A549 (cell line): ENCODE measurements around the gene LCAT. TPM values are rescaled to one million over a fixed set of nuclear protein-coding genes. Genes with fewer than 3 reads are reported as not detected.

Source experiments
- ATAC-seq, 2 experiments: fragments of 200-7000 bp in 1 of 2; fragments of >200 bp in 1 of 2; cut with Nextera tagmentation in 1 of 2; cut with Tn5 transposase in 1 of 2; 3 replicates each; pipeline versions ENCODE4 v1.8.0 to v1.9.1; 2018 to 2020; ENCODE audit warnings: mild to moderate bottlenecking in 1 of 2, moderate library complexity in 1 of 2
- CTCF ChIA-PET: fragments of 300-600 bp; sonication (Branson Sonifier 250); formaldehyde crosslinking; extraction: SDS; loops from one replicate; lab custom pipeline; 2021; ENCODE audit warnings: antibody characterized with exemption, inconsistent platforms; lab: Yijun Ruan, JAX
- POLR2A ChIA-PET: fragments of 350-600 bp; formaldehyde crosslinking; extraction: SDS; loops from one replicate; lab custom pipeline; 2021; ENCODE audit warnings: antibody characterized with exemption, inconsistent platforms; lab: Yijun Ruan, JAX
- DNase-seq, 2 experiments: peaks; one replicate each; pipeline versions ENCODE4 v3.0.0 to v3.0.0-alpha.2; 2011 to 2016; ENCODE audit warnings: low read depth in 1 of 2, low spot score in 1 of 2
- FAIRE-seq: peaks from 2 replicates; lab custom pipeline; 2011; peaks lifted over from hg19 to GRCh38; lab: Jason Lieb, UNC
- H3K27ac ChIP-seq, 2 experiments: fragments of >200 bp; sonication (Bioruptor Twin); formaldehyde crosslinking; 3 replicates each; pipeline ENCODE4 v1.5.1; 2016 to 2017
- H3K4me1 ChIP-seq: fragments of >200 bp; sonication (Bioruptor Twin); formaldehyde crosslinking; 3 replicates; pipeline ENCODE4 v1.6.1; 2016
- H3K4me2 ChIP-seq: fragments of >200 bp; sonication (Bioruptor Twin); formaldehyde crosslinking; 3 replicates; pipeline ENCODE4 v1.6.1; 2016
- H3K4me3 ChIP-seq: fragments of >200 bp; sonication (Bioruptor Twin); formaldehyde crosslinking; 3 replicates; pipeline ENCODE4 v1.5.1; 2016
- H3K9me3 ChIP-seq: fragments of >200 bp; sonication (Bioruptor Twin); formaldehyde crosslinking; 3 replicates; pipeline ENCODE4 v1.6.1; 2016
- CBX8 ChIP-seq: fragments of 200-600 bp; sonication (generic); IDR thresholded peaks from 2 replicates; pipeline ENCODE4 v1.6.1; 2016
- CHD2 ChIP-seq: fragments of 150-350 bp; IDR thresholded peaks from 2 replicates; pipeline ENCODE4 v1.6.1; 2014; ENCODE audit warnings: low read length; ENCODE audit not compliant: partially characterized antibody
- FOSL2 ChIP-seq, 2 experiments: fragments of 450-650 bp in 1 of 2; fragments of >200 bp in 1 of 2; sonication (Bioruptor Twin) in 1 of 2; formaldehyde crosslinking; IDR thresholded peaks; 2 replicates each; pipeline versions ENCODE4 v1.5.0 to v1.6.1; 2016 to 2020; ENCODE audit warnings: mild to moderate bottlenecking in 1 of 2, moderate library complexity in 1 of 2
- GATA3 ChIP-seq: IDR thresholded peaks from 2 replicates; pipeline ENCODE4 v1.6.1; 2012; ENCODE audit warnings: borderline replicate concordance
- HDAC2 ChIP-seq: fragments of 200-600 bp; sonication (generic); IDR thresholded peaks from 2 replicates; pipeline ENCODE4 v1.6.1; 2016
- HEYL ChIP-seq: fragments of 250-450 bp; sonication (Bioruptor Pico); IDR thresholded peaks from 2 replicates; pipeline ENCODE4 v1.8.0; 2021; ENCODE audit warnings: mild to moderate bottlenecking, moderate library complexity
- HOXA7 ChIP-seq: fragments of 250-450 bp; sonication (Bioruptor Pico); IDR thresholded peaks from 2 replicates; pipeline ENCODE4 v1.5.0; 2020; ENCODE audit warnings: mild to moderate bottlenecking, moderate library complexity
- HOXB5 ChIP-seq: fragments of 250-450 bp; sonication (Bioruptor Pico); IDR thresholded peaks from 2 replicates; pipeline ENCODE4 v1.5.0; 2020; ENCODE audit warnings: mild to moderate bottlenecking, moderate library complexity
- JUNB ChIP-seq: fragments of >200 bp; sonication (Bioruptor Twin); formaldehyde crosslinking; IDR thresholded peaks from 2 replicates; pipeline ENCODE4 v1.6.1; 2016
- MYC ChIP-seq: IDR thresholded peaks from 2 replicates; pipeline ENCODE4 v1.6.1; 2012; ENCODE audit warnings: mild to moderate bottlenecking, inconsistent platforms, low read length, improper control_type of control experiment, borderline replicate concordance
- PHF8 ChIP-seq: fragments of 200-600 bp; sonication (generic); IDR thresholded peaks from 2 replicates; pipeline ENCODE4 v1.6.1; 2016; ENCODE audit warnings: low read depth, mild to moderate bottlenecking, antibody characterized with exemption, moderate library complexity, borderline replicate concordance
- POLR2AphosphoS2 ChIP-seq: conservative IDR thresholded peaks from 2 replicates; pipeline ENCODE4 v1.6.1; 2012; ENCODE audit warnings: low read length, improper control_type of control experiment, inconsistent platforms
- RAD21 ChIP-seq, 2 experiments: fragments of >200 bp in 1 of 2; sonication (Bioruptor Twin) in 1 of 2; formaldehyde crosslinking in 1 of 2; IDR thresholded peaks in 1 of 2; conservative IDR thresholded peaks in 1 of 2; 2 replicates in 1 of 2; 3 replicates in 1 of 2; pipeline ENCODE4 v1.6.1; 2012 to 2018; ENCODE audit warnings: inconsistent platforms in 1 of 2
- RCOR1 ChIP-seq: fragments of 150-350 bp; IDR thresholded peaks from 2 replicates; pipeline ENCODE4 v1.6.1; 2014; ENCODE audit warnings: antibody characterized with exemption, low read length, low read depth
- SMC3 ChIP-seq: fragments of >200 bp; sonication (Bioruptor Twin); formaldehyde crosslinking; IDR thresholded peaks from 3 replicates; pipeline ENCODE4 v1.6.1; 2018; ENCODE audit warnings: inconsistent platforms
- ZFP36 ChIP-seq: fragments of 450-650 bp; IDR thresholded peaks from 2 replicates; pipeline ENCODE4 v1.6.1; 2014; ENCODE audit warnings: borderline replicate concordance; ENCODE audit not compliant: partially characterized antibody
- WGBS: methylation state at CpG from one replicate; pipeline ENCODE4 v1.1.6; 2017; ENCODE audit errors: missing lambda C conversion rate; 5-methylcytosine and 5-hydroxymethylcytosine counted together
- polyA plus RNA-seq, 4 experiments: library from polyadenylated mRNA; depleted of rRNA in 3 of 4; stranded (reverse); fragments of >200 nt; fragmentation: RNase III in 1 of 4; extraction: RNeasy Plus Mini Kit Qiagen cat#74134 plus additional on column Dnase treatment in 1 of 4; gene quantifications; 2 replicates in 3 of 4; 3 replicates in 1 of 4; pipeline ENCODE4 v1.2.3, GENCODE V29; 2011 to 2017
- TF ChIP-seq, protein P1 (sequence below): fragments of >200 bp; sonication (Bioruptor Twin); formaldehyde crosslinking; IDR thresholded peaks from 3 replicates; pipeline ENCODE4 v1.5.1; 2016
- TF ChIP-seq, protein P2 (sequence below): fragments of 450-650 bp; IDR thresholded peaks from 2 replicates; pipeline ENCODE4 v1.6.1; 2014; ENCODE audit warnings: antibody characterized with exemption
- TF ChIP-seq, protein P3 (sequence below): IDR thresholded peaks from 2 replicates; pipeline ENCODE4 v1.6.1; 2012
- TF ChIP-seq, protein P4 (sequence below): IDR thresholded peaks from 2 replicates; pipeline ENCODE4 v1.6.1; 2012; ENCODE audit warnings: low read depth, borderline replicate concordance
- TF ChIP-seq, protein P5 (sequence below): IDR thresholded peaks from 2 replicates; pipeline ENCODE4 v1.6.1; 2012
- TF ChIP-seq, protein P6 (sequence below): fragments of 200-600 bp; sonication (generic); IDR thresholded peaks from 2 replicates; pipeline ENCODE4 v1.6.1; 2016; ENCODE audit warnings: antibody characterized with exemption, mild to moderate bottlenecking, moderate library complexity

The LCAT gene
- polyA plus RNA-seq, 2 of the 4 experiments (the other 2 are of a cell fraction): 1.7 to 8.4 TPM

DNA sequence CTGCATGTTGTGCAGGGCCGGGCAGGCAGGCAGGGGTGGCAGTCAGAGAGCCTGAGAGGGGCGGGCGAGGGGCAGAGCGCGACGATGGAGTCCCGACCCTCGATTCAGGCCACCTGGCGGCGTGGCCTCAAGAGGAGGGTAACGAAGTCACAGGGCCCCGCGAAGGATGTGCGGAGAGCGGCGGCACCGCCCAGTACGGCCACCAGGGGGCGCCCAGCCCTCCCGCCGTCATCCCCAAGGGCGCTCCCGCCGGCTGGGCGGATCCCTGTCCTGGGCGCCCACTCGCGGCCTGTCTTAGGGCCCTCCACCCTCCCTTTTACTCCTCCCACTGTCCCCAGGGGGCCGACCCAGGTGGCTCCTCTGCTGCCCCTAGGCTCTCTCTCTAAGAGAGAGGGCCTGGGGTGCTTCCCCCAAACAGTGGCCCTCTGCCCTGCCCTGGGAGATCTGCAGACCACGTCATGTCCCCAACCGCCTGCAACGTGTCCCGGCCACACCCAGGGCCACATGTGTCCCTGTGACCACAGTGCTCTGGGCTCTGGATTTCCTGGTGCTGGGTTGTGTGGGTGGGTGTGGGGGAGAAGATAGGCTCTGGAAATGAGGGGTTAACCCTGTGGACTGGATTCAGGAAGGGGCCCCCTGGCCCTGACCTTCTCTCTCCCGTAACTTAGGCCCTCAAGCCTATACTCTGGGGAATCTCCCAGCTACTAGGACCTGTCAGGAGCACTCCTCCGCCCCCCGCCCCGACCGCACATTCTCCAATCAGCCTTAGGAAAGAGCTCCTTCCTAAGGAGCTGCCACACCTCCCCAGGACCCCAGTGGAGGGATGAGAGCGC, 49.5 kb upstream of the LCAT start:
- POLR2A ChIA-PET: no interaction called here

DNA sequence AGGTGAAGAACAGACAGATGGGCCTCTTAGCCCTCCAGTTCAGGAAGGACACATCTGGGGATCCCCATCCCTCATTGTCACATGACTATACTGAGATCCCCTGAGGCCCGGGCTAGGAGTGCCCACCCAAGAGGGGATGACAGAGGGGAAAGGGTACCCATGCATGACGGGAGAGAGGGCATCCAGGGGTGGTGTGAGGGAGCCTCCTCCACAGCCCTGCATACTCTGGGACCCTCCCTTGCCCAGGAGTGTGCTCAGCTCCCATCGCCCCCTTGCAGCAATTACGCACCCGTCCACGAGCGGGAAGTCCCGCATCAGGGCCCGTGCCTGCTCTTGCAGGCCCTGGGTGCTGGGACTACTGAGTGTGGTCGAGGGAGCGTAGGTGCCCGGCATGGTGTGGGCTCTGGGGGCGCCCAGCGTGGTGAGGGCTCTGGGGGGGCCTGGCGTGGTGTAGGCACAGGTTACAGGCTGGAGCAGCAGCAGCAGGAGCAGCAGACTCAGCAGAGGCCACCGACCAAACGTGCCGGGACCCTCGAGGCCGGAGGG, 48.8 kb upstream of the LCAT start:
- H3K9me3 ChIP-seq: no peaks in the 10 kb centered on the region
- ChIA-PET POLR2A (no interaction called here), CTCF (interaction anchor here (0.6 to 5.5 kb wide), 12 partner anchors 10 to 363 kb away, joined by 3 to 21 read pairs (median 6); partner anchors contain the start of genes DDX28 and DUS2)
- H3K4me2 ChIP-seq: peak overlapping the region; percentile 70
- DNase-seq: no peak
- H3K4me3 ChIP-seq: no peak overlapping the region
- TF ChIP-seq HOXA7 (no peak), CBX8 (no peak), JUNB (no peak)
- WGBS: 72% methylated on average over 20 of the region's 20 CpGs
- FAIRE-seq: no peak
- H3K27ac ChIP-seq: peak overlapping the region in 1 of 2 experiments; percentile 45; a peak in 1 of 6 replicates
- H3K4me1 ChIP-seq: peaks cover 5% of the 10 kb centered on the region; the same call in 1 of the 3 replicates
- peak; percentile 35; a peak in 5 of 6 replicates for ATAC-seq

More for the DNA sequence above, 49.5 kb upstream of the LCAT start:
- CTCF ChIA-PET: interaction anchor here (0.5 to 3.7 kb wide), 25 partner anchors 9 to 435 kb away, joined by 3 to 21 read pairs (median 4); no protein-coding TSS in a partner anchor
- Histone ChIP-seq H3K4me1 (peaks cover 5% of the 10 kb centered on the region; the same call in 1 of the 3 replicates), H3K4me3 (peak overlapping the region; percentile 20; the same call in 1 of the 3 replicates), H3K4me2 (peak overlapping the region; percentile 70), H3K9me3 (no peaks in the 10 kb centered on the region)
- DNase-seq (peak; percentile 76 to 80), FAIRE-seq (no peak)
- no peak for TF ChIP-seq HOXB5 (CRISPR knock-in tag)
- TF ChIP-seq, protein P1, sequence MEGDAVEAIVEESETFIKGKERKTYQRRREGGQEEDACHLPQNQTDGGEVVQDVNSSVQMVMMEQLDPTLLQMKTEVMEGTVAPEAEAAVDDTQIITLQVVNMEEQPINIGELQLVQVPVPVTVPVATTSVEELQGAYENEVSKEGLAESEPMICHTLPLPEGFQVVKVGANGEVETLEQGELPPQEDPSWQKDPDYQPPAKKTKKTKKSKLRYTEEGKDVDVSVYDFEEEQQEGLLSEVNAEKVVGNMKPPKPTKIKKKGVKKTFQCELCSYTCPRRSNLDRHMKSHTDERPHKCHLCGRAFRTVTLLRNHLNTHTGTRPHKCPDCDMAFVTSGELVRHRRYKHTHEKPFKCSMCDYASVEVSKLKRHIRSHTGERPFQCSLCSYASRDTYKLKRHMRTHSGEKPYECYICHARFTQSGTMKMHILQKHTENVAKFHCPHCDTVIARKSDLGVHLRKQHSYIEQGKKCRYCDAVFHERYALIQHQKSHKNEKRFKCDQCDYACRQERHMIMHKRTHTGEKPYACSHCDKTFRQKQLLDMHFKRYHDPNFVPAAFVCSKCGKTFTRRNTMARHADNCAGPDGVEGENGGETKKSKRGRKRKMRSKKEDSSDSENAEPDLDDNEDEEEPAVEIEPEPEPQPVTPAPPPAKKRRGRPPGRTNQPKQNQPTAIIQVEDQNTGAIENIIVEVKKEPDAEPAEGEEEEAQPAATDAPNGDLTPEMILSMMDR: peak; percentile 98
- peak; percentile 90 for TF ChIP-seq SMC3
- TF ChIP-seq ZFP36: no peak
- no peak for TF ChIP-seq JUNB
- TF ChIP-seq HEYL (CRISPR knock-in tag): no peak
- TF ChIP-seq MYC: peak; percentile 57; the same call in 1 of the 2 replicates
- TF ChIP-seq, protein P2, sequence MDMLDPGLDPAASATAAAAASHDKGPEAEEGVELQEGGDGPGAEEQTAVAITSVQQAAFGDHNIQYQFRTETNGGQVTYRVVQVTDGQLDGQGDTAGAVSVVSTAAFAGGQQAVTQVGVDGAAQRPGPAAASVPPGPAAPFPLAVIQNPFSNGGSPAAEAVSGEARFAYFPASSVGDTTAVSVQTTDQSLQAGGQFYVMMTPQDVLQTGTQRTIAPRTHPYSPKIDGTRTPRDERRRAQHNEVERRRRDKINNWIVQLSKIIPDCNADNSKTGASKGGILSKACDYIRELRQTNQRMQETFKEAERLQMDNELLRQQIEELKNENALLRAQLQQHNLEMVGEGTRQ: no peak
- peak; percentile 47 to 73; a peak in 4 of 5 replicates for TF ChIP-seq RAD21 (conservative IDR thresholded peaks at IDR 0.05 in 1 of 2, IDR thresholded peaks at IDR 0.05 in 1 of 2)
- TF ChIP-seq, protein P3, sequence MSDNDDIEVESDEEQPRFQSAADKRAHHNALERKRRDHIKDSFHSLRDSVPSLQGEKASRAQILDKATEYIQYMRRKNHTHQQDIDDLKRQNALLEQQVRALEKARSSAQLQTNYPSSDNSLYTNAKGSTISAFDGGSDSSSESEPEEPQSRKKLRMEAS: peak; percentile 67
- TF ChIP-seq GATA3: no peak
- TF ChIP-seq, protein P4, sequence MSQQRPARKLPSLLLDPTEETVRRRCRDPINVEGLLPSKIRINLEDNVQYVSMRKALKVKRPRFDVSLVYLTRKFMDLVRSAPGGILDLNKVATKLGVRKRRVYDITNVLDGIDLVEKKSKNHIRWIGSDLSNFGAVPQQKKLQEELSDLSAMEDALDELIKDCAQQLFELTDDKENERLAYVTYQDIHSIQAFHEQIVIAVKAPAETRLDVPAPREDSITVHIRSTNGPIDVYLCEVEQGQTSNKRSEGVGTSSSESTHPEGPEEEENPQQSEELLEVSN: 0 out of 2 replicates have a peak, but pooled peaks have one; percentile 51
- no peak for TF ChIP-seq FOSL2 (IDR thresholded peaks at IDR 0.05)
- 0 out of 2 replicates have a peak, but pooled peaks have one; percentile 17 for TF ChIP-seq FOSL2 (CRISPR knock-in tag; IDR thresholded peaks at IDR 0.05)
- TF ChIP-seq, all 56 proteins: peak for 7
- 29% methylated on average over 21 of the region's 39 CpGs for WGBS
- peak overlapping the region; percentile 66 to 82 for H3K27ac ChIP-seq
- peak; percentile 92 to 98 for ATAC-seq

DNA sequence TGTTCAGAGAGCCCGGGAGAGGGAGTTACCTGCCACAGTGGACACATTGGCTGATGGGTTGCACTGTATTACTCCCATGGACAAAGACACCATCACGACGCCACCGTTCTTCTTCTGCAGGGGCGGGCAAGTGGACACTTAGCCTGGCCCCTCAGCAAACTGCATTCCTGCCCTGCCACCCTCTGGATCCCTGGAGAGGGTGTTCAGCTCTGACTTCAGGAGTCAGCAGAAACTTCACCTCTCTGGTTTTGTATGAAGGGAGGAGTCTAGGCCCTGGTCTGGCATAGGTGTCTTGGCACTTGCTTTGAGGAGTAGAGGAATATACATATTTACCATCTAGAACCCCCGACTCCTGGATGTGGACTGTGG, 46.1 kb upstream of the LCAT start:
- CTCF ChIA-PET: interaction anchor here (0.7 to 5.5 kb wide), 5 partner anchors 9 to 240 kb away, joined by 3 to 21 read pairs (median 5); no protein-coding TSS in a partner anchor
- H3K9me3 ChIP-seq: no peaks in the 10 kb centered on the region
- no peak for FAIRE-seq
- H3K4me1 ChIP-seq: peaks cover 8% of the 10 kb centered on the region
- no peak overlapping the region for H3K4me3 ChIP-seq
- 77% methylated on average over 6 of the region's 6 CpGs for WGBS
- no peak for ATAC-seq
- DNase-seq: no peak
- POLR2A ChIA-PET: interaction anchor here (0.6 kb wide), 1 partner anchor 95 kb away, joined by 9 read pairs; no protein-coding TSS in a partner anchor
- no peak overlapping the region for H3K27ac ChIP-seq
- H3K4me2 ChIP-seq: no peak overlapping the region
- no peak for TF ChIP-seq PHF8
- no peak for TF ChIP-seq POLR2AphosphoS2
- TF ChIP-seq HEYL (CRISPR knock-in tag): no peak
- TF ChIP-seq, protein P5, sequence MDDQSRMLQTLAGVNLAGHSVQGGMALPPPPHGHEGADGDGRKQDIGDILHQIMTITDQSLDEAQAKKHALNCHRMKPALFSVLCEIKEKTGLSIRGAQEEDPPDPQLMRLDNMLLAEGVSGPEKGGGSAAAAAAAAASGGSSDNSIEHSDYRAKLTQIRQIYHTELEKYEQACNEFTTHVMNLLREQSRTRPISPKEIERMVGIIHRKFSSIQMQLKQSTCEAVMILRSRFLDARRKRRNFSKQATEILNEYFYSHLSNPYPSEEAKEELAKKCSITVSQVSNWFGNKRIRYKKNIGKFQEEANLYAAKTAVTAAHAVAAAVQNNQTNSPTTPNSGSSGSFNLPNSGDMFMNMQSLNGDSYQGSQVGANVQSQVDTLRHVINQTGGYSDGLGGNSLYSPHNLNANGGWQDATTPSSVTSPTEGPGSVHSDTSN: no peak
- no peak for TF ChIP-seq RCOR1
- TF ChIP-seq, protein P6, sequence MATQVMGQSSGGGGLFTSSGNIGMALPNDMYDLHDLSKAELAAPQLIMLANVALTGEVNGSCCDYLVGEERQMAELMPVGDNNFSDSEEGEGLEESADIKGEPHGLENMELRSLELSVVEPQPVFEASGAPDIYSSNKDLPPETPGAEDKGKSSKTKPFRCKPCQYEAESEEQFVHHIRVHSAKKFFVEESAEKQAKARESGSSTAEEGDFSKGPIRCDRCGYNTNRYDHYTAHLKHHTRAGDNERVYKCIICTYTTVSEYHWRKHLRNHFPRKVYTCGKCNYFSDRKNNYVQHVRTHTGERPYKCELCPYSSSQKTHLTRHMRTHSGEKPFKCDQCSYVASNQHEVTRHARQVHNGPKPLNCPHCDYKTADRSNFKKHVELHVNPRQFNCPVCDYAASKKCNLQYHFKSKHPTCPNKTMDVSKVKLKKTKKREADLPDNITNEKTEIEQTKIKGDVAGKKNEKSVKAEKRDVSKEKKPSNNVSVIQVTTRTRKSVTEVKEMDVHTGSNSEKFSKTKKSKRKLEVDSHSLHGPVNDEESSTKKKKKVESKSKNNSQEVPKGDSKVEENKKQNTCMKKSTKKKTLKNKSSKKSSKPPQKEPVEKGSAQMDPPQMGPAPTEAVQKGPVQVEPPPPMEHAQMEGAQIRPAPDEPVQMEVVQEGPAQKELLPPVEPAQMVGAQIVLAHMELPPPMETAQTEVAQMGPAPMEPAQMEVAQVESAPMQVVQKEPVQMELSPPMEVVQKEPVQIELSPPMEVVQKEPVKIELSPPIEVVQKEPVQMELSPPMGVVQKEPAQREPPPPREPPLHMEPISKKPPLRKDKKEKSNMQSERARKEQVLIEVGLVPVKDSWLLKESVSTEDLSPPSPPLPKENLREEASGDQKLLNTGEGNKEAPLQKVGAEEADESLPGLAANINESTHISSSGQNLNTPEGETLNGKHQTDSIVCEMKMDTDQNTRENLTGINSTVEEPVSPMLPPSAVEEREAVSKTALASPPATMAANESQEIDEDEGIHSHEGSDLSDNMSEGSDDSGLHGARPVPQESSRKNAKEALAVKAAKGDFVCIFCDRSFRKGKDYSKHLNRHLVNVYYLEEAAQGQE: no peak
- TF ChIP-seq HDAC2: no peak
- no peak for TF ChIP-seq CHD2
